WERI-Rb-1 (cell line): Measurements from ENCODE around the gene TENM4.

Experiments used
- DNase-seq: peaks from one replicate; pipeline ENCODE4 v3.0.0-alpha.2; 2020
- H3K27ac ChIP-seq: fragments of 250-450 bp; sonication (Bioruptor Pico); 2 replicates; pipeline ENCODE4 v1.5.1; 2020; ENCODE audit warnings: mild to moderate bottlenecking, moderate library complexity
- H3K27me3 ChIP-seq: fragments of 250-450 bp; sonication (Bioruptor Pico); 2 replicates; pipeline ENCODE4 v1.5.1; 2021; ENCODE audit warnings: mild to moderate bottlenecking, low read depth, moderate library complexity; ENCODE audit not compliant: insufficient read depth, severe bottlenecking
- H3K36me3 ChIP-seq: fragments of 250-450 bp; sonication (Bioruptor Pico); 2 replicates; pipeline ENCODE4 v1.5.1; 2020; ENCODE audit warnings: mild to moderate bottlenecking, moderate library complexity
- H3K4me3 ChIP-seq: 2 replicates; pipeline ENCODE4 v1.5.1; 2011; ENCODE audit warnings: low read depth, mild to moderate bottlenecking, control low read depth, low read length
- H3K9me3 ChIP-seq: fragments of 250-450 bp; sonication (Bioruptor Pico); 2 replicates; pipeline ENCODE4 v1.5.1; 2021; ENCODE audit warnings: mild to moderate bottlenecking, moderate library complexity; ENCODE audit not compliant: severe bottlenecking
- CTCF ChIP-seq: IDR thresholded peaks from 2 replicates; pipeline ENCODE4 v1.5.1; 2011; ENCODE audit warnings: low read depth, mild to moderate bottlenecking, control low read depth, inconsistent platforms, low read length

Gene TENM4

GRCh38 chr11:79308429-79308828 lies 132.4 kb downstream of the TENM4 start:
- Histone ChIP-seq H3K36me3 (no peaks in the 10 kb centered on the region), H3K27ac (no peak overlapping the region), H3K9me3 (no peaks in the 10 kb centered on the region), H3K27me3 (peaks cover 8% of the 10 kb centered on the region), H3K4me3 (no peak overlapping the region)
- no peak for TF ChIP-seq CTCF
- no peak for DNase-seq

DNA sequence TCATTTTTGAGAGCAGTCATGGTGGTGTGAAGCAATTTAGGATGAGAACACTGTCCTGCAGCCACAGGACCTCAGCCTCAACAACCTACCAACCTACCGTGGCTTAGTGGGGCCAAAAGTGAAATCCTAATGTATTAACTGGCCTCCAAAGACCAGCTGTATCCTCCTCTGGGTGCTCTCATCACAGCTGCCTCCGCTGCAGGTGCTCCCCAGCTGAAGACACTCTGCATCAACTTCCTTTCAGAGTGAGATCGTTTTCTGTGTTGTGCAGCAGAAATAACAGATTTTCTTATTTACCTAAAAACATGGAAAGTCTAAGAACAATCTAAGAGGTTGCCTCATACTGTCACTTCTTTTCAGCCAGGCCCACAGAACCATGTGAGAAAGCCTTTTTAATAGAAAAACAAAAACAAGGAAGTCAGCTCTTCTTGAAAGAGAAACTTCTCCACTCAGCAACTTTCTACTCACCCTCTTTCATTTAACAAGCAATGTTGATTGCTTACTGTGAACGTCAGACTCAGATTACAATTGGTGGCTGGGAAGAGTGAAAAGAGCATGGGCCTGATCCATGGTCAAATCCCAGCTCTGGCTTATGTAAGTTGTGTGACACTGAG lies 136.1 kb downstream of the TENM4 start:
- TF ChIP-seq CTCF = no peak
- DNase-seq = no peak
- H3K27ac ChIP-seq = no peak overlapping the region
- no peaks in the 10 kb centered on the region for H3K9me3 ChIP-seq
- no peaks in the 10 kb centered on the region for H3K27me3 ChIP-seq
- no peak overlapping the region for H3K4me3 ChIP-seq
- no peaks in the 10 kb centered on the region for H3K36me3 ChIP-seq

DNA sequence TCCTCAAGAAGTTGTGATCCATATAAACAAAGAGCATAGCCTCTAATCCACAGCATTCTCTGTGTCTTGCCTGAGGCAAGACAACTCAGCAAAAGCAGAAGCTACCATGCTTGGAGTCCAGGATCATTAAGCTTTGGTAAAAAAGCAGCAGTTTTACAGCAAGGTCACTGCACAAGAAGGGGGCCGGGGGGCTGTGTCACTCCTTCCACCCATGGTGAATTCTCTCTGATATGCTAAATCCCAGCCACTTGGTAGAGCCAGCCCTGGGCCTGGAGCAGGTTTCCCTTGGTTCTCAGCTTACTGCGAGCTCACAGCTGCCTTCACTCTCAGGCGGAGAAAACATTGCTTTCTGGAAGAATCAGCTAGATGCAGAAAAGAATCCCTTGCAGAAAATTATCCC lies 144.7 kb downstream of the TENM4 start:
- H3K36me3 ChIP-seq = no peaks in the 10 kb centered on the region
- no peak overlapping the region for H3K4me3 ChIP-seq
- no peaks in the 10 kb centered on the region for H3K9me3 ChIP-seq
- no peaks in the 10 kb centered on the region for H3K27me3 ChIP-seq
- no peak for TF ChIP-seq CTCF
- H3K27ac ChIP-seq = no peak overlapping the region
- no peak for DNase-seq

GRCh38 chr11:79294845-79295731 lies 145.7 kb downstream of the TENM4 start:
- Histone ChIP-seq H3K36me3 (no peaks in the 10 kb centered on the region), H3K4me3 (no peak overlapping the region), H3K9me3 (no peaks in the 10 kb centered on the region), H3K27me3 (no peaks in the 10 kb centered on the region), H3K27ac (no peak overlapping the region)
- TF ChIP-seq CTCF = no peak
- DNase-seq = peak; percentile 52

- TF ChIP-seq CTCF = no peak
- DNase-seq = no peak
- Histone ChIP-seq H3K27me3 (no peaks in the 10 kb centered on the region), H3K27ac (no peak overlapping the region), H3K9me3 (no peaks in the 10 kb centered on the region), H3K36me3 (no peaks in the 10 kb centered on the region), H3K4me3 (no peak overlapping the region)
These were observed 148.9 kb downstream of the TENM4 start for GRCh38 chr11:79291948-79292347.
